Erythroblast (primary cell): ENCODE results near the gene PISD.

Source experiments
- GATA1 ChIP-seq: IDR thresholded peaks from 2 replicates; pipeline ENCODE4 v1.6.1; 2011; ENCODE audit warnings: low read depth, mild to moderate bottlenecking, control low read depth, low read length, moderate library complexity
- POLR2A ChIP-seq: IDR thresholded peaks from 2 replicates; pipeline ENCODE4 v1.6.1; 2011; ENCODE audit warnings: mild to moderate bottlenecking, low read length

DNA sequence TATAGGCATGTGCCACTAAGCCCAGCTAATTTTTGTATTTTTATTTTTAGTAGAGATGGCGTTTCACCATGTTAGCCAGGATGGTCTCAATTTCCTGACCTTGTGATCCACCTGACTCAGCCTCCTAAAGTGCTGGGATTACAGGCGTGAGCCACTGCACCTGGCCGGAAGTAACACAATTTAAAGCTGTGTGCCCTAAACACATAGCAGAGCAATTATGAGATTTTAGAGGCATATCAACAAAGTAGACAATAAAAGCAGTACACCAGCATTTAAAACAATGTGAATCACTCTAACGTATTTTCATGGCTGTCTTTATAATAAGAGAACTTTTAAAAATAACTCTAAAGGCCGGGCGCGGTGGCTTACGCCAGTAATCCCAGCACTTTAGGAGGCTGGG is 45.5 kb upstream of the PISD start:
- TF ChIP-seq POLR2A (no peak), GATA1 (no peak)
